ENCODE results near the gene ECM1.

Gene ECM1

DNA sequence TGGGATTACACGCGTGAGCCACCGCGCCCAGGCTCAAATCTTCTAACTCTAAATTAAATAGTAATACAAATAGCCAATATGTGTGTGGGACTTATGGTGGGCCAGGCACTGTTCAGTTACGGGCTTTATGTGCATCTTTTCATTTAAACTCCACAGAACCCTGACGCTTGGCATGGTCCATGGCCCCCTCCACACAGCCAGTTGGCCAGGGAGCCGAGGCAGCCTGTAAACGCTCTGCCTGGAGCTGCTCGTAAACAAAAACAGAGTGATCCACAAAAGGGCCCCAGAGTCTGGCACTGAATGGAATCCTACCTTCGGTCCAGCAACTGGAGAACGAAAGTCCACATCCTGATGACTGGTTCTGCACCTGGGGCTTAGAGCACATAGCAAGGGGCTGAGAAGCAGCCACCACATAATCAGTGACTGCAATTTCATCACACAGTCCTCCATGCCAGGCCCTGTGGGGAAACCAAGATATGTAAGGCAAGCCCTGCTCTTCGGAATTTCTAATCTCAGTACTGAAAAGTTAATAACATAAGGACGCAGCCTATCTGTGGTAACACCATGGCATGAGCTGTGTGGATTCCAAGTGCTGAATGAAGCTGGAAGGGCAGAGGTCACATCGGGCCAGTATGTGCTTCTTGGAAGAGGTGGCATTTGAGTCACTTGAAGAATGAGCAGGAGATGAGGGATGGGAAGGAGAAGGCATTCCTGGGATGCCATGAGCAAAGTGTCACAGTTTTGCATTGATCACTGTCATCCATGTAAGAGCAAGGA lies 27.8 kb downstream of the ECM1 start:
- no peaks in the 10 kb centered on the region for H3K9me3 ChIP-seq (ENCODE audit: insufficient read depth, low read length)
- H3K4me2 ChIP-seq (ENCODE audit: low read depth, low read length, poor library complexity, severe bottlenecking): no peak overlapping the region
- H4K20me1 ChIP-seq (ENCODE audit: low read depth, low read length): no peaks in the 10 kb centered on the region
- TF ChIP-seq, protein P1, sequence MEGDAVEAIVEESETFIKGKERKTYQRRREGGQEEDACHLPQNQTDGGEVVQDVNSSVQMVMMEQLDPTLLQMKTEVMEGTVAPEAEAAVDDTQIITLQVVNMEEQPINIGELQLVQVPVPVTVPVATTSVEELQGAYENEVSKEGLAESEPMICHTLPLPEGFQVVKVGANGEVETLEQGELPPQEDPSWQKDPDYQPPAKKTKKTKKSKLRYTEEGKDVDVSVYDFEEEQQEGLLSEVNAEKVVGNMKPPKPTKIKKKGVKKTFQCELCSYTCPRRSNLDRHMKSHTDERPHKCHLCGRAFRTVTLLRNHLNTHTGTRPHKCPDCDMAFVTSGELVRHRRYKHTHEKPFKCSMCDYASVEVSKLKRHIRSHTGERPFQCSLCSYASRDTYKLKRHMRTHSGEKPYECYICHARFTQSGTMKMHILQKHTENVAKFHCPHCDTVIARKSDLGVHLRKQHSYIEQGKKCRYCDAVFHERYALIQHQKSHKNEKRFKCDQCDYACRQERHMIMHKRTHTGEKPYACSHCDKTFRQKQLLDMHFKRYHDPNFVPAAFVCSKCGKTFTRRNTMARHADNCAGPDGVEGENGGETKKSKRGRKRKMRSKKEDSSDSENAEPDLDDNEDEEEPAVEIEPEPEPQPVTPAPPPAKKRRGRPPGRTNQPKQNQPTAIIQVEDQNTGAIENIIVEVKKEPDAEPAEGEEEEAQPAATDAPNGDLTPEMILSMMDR (IDR thresholded peaks at IDR 0.05; ENCODE audit: insufficient read depth, low read length, poor library complexity, severe bottlenecking): no peak
- TF ChIP-seq EZH2phosphoT487 (conservative IDR thresholded peaks at IDR 0.05; ENCODE audit: low read length): no peak
- no peaks in the 10 kb centered on the region for H3K9me2 ChIP-seq (replicated peaks; ENCODE audit: insufficient read depth, low read length)
- H3F3A ChIP-seq (ENCODE audit: insufficient read depth): no peaks in the 10 kb centered on the region
- no peaks in the 10 kb centered on the region for H3K79me2 ChIP-seq (ENCODE audit: insufficient read depth, low read length)
- H3K27ac ChIP-seq (ENCODE audit: low read depth, low read length): no peak overlapping the region
- H3K27me3 ChIP-seq (ENCODE audit: low read length): no peaks in the 10 kb centered on the region
- H3K9ac ChIP-seq (ENCODE audit: low read length): no peak overlapping the region
- no peak overlapping the region for H2AFZ ChIP-seq (ENCODE audit: low read depth, low read length, severe bottlenecking)
- H3K36me3 ChIP-seq (ENCODE audit: low read length): no peaks in the 10 kb centered on the region
- H3K4me3 ChIP-seq (ENCODE audit: insufficient read depth, low read length, poor library complexity, severe bottlenecking): no peak overlapping the region

- Histone ChIP-seq H3K27ac (ENCODE audit: low read depth, low read length) (no peak overlapping the region), H3K9me2 (replicated peaks; ENCODE audit: insufficient read depth, low read length) (no peaks in the 10 kb centered on the region), H3K27me3 (ENCODE audit: low read length) (no peaks in the 10 kb centered on the region), H4K20me1 (ENCODE audit: low read depth, low read length) (no peaks in the 10 kb centered on the region), H3K9ac (ENCODE audit: low read length) (no peak overlapping the region), H3K9me3 (ENCODE audit: insufficient read depth, low read length) (no peaks in the 10 kb centered on the region), H3F3A (ENCODE audit: insufficient read depth) (no peaks in the 10 kb centered on the region), H3K36me3 (ENCODE audit: low read length) (no peaks in the 10 kb centered on the region), H3K4me2 (ENCODE audit: low read depth, low read length, poor library complexity, severe bottlenecking) (no peak overlapping the region), H3K4me3 (ENCODE audit: insufficient read depth, low read length, poor library complexity, severe bottlenecking) (no peak overlapping the region), H3K79me2 (ENCODE audit: insufficient read depth, low read length) (no peaks in the 10 kb centered on the region), H2AFZ (ENCODE audit: low read depth, low read length, severe bottlenecking) (no peak overlapping the region)
- no peak for TF ChIP-seq EZH2phosphoT487 (conservative IDR thresholded peaks at IDR 0.05; ENCODE audit: low read length)
- TF ChIP-seq, protein P1 (IDR thresholded peaks at IDR 0.05; ENCODE audit: insufficient read depth, low read length, poor library complexity, severe bottlenecking): no peak
These were observed 29.2 kb downstream of the ECM1 start for GRCh38 chr1:150536836-150537731.

DNA sequence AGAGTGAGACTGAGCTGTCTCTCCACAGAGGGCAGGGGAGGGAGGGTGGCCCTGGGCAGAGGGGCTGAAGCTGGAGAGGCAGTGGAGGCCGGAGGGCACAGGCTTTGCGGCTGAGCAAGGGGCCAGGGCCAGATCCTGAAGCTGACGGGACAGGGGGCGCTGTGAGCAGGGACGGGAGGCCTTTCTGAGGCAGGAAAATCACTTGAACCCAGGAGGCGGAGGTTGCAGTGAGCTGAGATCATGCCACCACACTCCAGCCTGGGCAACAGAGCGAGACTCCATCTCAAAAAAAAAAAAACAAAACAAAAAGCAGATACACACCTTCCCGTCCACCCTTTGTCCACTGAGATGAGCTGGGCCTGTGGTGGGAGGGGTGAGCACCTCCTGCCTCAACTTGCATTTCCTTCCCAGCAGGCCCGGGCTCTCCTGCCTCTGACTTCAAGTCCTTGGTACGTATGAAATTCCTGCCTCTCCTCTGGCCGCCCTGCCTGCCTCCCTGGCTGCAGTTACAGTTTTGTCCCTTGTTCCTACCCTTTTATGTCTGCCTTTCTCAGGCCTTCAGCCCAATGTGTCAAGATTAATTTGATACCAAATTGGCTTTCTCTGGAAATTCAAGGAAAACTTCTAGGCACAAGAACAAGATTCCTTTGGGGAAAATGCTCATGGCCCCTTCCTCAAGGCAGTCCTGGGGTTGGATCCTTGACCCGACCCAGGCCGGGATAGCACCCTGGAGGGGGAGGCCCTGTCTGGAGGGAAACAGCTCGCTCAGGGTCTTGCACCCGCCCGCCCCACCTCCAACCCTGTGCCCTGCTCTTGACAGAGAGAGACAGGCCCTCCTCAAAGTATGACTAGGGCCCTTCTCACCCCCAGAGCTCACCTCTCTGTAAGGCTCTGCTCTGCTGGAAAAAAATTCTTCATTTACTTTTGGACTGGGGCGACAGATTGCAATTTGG lies 30.1 kb downstream of the ECM1 start:
- no peaks in the 10 kb centered on the region for H3K9me2 ChIP-seq (replicated peaks; ENCODE audit: insufficient read depth, low read length)
- H3F3A ChIP-seq (ENCODE audit: insufficient read depth): no peaks in the 10 kb centered on the region
- H4K20me1 ChIP-seq (ENCODE audit: low read depth, low read length): no peaks in the 10 kb centered on the region
- no peak overlapping the region for H3K9ac ChIP-seq (ENCODE audit: low read length)
- H3K9me3 ChIP-seq (ENCODE audit: insufficient read depth, low read length): no peaks in the 10 kb centered on the region
- H3K4me3 ChIP-seq (ENCODE audit: insufficient read depth, low read length, poor library complexity, severe bottlenecking): no peak overlapping the region
- H2AFZ ChIP-seq (ENCODE audit: low read depth, low read length, severe bottlenecking): no peak overlapping the region
- TF ChIP-seq, protein P1 (IDR thresholded peaks at IDR 0.05; ENCODE audit: insufficient read depth, low read length, poor library complexity, severe bottlenecking): no peak
- TF ChIP-seq EZH2phosphoT487 (conservative IDR thresholded peaks at IDR 0.05; ENCODE audit: low read length): no peak
- no peaks in the 10 kb centered on the region for H3K36me3 ChIP-seq (ENCODE audit: low read length)
- no peak overlapping the region for H3K4me2 ChIP-seq (ENCODE audit: low read depth, low read length, poor library complexity, severe bottlenecking)
- no peaks in the 10 kb centered on the region for H3K79me2 ChIP-seq (ENCODE audit: insufficient read depth, low read length)
- no peak overlapping the region for H3K27ac ChIP-seq (ENCODE audit: low read depth, low read length)
- no peaks in the 10 kb centered on the region for H3K27me3 ChIP-seq (ENCODE audit: low read length)

Measured in SU-DHL-6 (cell line).